ENCODE results near the gene KIR3DL3. TPM values are rescaled to one million over a fixed set of nuclear protein-coding genes. Genes with fewer than 3 reads are reported as not detected.
"Not testable (repeated sequence)": the region's sequence is repeated elsewhere in the genome, so short reads cannot be mapped to it uniquely, and the experiment has no call there.

KIR3DL3 gene
- total and polyA plus RNA-seq, 2 donors from 2014 or later = not detected

DNA sequence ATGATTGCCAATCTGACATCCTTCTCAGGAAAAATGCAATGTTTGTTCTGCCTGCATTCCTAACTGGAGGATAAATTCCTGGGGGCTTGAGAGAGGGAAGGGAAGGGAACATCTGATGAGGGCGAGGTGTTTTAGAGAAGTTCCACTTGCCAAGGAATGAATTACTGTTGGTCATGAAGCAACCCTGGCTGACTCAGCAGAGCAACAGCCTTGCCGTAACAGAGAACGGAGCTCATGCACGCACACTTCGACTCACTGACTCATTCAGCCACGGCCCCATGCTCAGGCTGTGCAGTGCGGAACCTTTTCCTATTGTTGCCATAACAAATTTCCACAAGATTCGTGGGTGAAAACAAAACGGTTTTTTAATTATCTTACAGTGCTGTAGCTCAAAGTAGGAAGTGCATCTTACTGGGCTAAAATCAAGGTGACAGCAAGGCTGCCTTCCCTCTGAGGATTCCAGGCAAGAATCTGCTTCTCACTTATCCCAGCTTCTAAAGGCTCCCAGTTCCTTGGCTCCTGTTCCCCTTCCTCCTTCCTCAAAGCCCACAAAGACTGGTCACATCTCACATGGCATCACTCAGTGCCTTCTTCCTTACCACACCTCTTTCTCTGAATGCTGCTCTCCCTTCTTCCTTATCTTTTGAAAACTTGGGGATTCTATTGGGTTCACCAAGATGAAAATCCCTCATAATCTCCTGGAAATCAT is 23.5 kb downstream of the KIR3DL3 start:
- H3K9me3 ChIP-seq (ENCODE audit: control insufficient read depth in 2 of 3, insufficient read depth in 1 of 3, low read length in 3 of 3); DNase-seq; H3K9ac ChIP-seq (ENCODE audit: low read length in 3 of 3); H3K27me3 ChIP-seq (ENCODE audit: control insufficient read depth, insufficient read depth, low read length); intact Hi-C loops (cut with DNase I); H3K27ac ChIP-seq (ENCODE audit: low read depth in 2 of 2, low read length in 2 of 2); H3K4me3 ChIP-seq (ENCODE audit: low read length in 3 of 3); FAIRE-seq; H3K36me3 ChIP-seq (ENCODE audit: control insufficient read depth in 2 of 3, insufficient read depth in 3 of 3, low read length in 3 of 3); H3K4me1 ChIP-seq (ENCODE audit: control insufficient read depth in 2 of 3, insufficient read depth in 2 of 3, low read depth in 1 of 3, low read length in 3 of 3): not testable (repeated sequence)

DNA sequence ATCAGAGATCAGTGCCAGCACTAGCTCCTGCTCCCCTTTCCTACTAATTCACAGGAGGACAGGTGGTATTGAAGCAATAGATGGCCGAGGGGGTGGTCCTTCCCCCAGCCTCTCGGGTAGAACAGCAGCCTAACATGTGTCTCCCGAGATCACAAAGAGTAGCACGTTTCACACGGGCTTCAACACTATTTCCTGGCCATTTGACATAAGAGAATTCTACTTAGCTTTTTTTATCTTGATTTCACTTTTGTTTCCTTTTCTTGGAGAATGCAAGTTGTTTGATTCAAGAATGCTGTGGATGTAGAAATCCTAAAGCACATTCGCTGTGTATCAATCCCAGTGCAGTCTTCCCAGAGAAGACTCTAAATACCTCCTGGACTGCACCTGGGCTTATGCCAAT is 26.0 kb downstream of the KIR3DL3 start:
- DNase-seq; H3K9me3 ChIP-seq (ENCODE audit: control insufficient read depth in 2 of 3, insufficient read depth in 1 of 3, low read length in 3 of 3); intact Hi-C loops (cut with DNase I); H3K4me3 ChIP-seq (ENCODE audit: low read length in 3 of 3); H3K27me3 ChIP-seq (ENCODE audit: control insufficient read depth, insufficient read depth, low read length); H3K27ac ChIP-seq (ENCODE audit: low read depth in 2 of 2, low read length in 2 of 2); H3K36me3 ChIP-seq (ENCODE audit: control insufficient read depth in 2 of 3, insufficient read depth in 3 of 3, low read length in 3 of 3); H3K4me1 ChIP-seq (ENCODE audit: control insufficient read depth in 2 of 3, insufficient read depth in 2 of 3, low read depth in 1 of 3, low read length in 3 of 3); FAIRE-seq; H3K9ac ChIP-seq (ENCODE audit: low read length in 3 of 3): not testable (repeated sequence)

DNA sequence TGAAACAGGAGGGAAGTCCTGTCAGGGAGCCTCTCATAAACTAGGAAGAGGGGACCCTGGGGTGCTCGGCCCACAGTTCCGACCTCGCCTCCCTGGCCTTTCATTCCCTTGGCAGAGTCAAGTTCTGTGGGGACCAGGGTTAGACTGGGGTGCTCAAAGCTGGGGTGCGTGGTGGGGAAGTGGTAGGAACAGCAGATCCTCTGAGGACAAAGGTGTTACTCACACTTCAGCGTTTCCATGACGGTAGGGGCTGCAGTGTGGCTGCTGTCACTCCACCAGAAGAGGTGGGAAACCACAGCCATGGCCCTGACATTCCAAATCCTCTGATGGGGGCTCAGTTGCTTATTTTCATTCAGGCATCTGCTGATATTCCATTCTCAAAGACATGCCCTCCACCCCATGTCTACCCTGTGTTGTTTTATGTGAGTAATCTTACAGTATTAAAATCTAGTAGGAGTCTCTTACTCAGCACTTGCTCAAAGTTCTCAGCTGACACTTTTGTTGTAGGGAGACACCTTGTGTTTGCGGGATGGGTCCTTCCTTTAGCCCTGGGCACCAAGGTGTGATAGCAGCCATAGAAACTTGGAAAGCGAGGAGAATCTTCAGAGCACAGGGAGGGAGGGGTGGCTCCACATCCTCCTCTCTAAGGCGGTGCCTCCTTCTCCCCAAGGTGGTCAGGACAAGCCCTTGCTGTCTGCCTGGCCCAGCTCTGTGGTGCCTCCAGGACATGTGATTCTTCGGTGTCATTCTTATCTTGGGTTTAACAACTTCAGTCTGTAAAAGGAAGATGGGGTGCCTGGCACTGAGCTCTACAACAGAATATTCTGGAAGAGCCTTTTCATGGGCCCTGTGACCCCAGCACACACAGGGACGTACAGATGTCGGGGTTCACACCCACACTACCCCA is 32.2 kb downstream of the KIR3DL3 start:
- DNase-seq; H3K4me1 ChIP-seq (ENCODE audit: control insufficient read depth in 2 of 3, insufficient read depth in 2 of 3, low read depth in 1 of 3, low read length in 3 of 3); H3K36me3 ChIP-seq (ENCODE audit: control insufficient read depth in 2 of 3, insufficient read depth in 3 of 3, low read length in 3 of 3); H3K9ac ChIP-seq (ENCODE audit: low read length in 3 of 3); H3K4me3 ChIP-seq (ENCODE audit: low read length in 3 of 3); H3K9me3 ChIP-seq (ENCODE audit: control insufficient read depth in 2 of 3, insufficient read depth in 1 of 3, low read length in 3 of 3); FAIRE-seq; H3K27me3 ChIP-seq (ENCODE audit: control insufficient read depth, insufficient read depth, low read length); intact Hi-C loops (cut with DNase I); H3K27ac ChIP-seq (ENCODE audit: low read depth in 2 of 2, low read length in 2 of 2): not testable (repeated sequence)

DNA sequence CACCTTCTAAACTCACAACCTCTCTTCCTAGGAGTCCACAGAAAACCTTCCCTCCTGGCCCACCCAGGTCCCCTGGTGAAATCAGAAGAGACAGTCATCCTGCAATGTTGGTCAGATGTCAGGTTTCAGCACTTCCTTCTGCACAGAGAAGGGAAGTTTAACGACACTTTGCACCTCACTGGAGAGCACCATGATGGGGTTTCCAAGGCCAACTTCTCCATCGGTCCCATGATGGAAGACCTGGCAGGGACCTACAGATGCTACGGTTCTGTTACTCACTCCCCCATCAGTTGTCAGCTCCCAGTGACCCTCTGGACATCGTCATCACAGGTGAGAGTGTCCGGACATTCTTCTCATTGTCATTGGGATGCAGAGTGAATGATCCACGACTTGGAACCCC is 34.3 kb downstream of the KIR3DL3 start:
- H3K4me3 ChIP-seq (ENCODE audit: low read length in 3 of 3); H3K27me3 ChIP-seq (ENCODE audit: control insufficient read depth, insufficient read depth, low read length); H3K9me3 ChIP-seq (ENCODE audit: control insufficient read depth in 2 of 3, insufficient read depth in 1 of 3, low read length in 3 of 3); H3K9ac ChIP-seq (ENCODE audit: low read length in 3 of 3); intact Hi-C loops (cut with DNase I); H3K4me1 ChIP-seq (ENCODE audit: control insufficient read depth in 2 of 3, insufficient read depth in 2 of 3, low read depth in 1 of 3, low read length in 3 of 3); H3K27ac ChIP-seq (ENCODE audit: low read depth in 2 of 2, low read length in 2 of 2); H3K36me3 ChIP-seq (ENCODE audit: control insufficient read depth in 2 of 3, insufficient read depth in 3 of 3, low read length in 3 of 3); DNase-seq; FAIRE-seq: not testable (repeated sequence)

DNA sequence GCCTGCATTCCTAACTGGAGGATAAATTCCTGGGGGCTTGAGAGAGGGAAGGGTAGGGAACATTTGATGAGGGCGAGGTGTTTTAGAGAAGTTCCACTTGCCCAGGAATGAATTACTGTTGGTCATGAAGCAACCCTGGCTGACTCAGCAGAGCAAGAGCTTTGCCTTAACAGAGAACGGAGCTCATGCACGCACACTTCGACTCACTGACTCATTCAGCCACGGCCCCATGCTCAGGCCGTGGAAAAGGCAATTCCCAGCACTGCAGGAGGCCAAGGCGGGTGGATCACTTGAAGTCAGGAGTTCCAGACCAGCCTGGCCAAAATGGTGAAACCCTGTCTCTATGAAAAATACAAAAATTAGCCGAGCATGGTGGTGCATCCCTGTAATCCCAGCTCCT is 40.0 kb downstream of the KIR3DL3 start:
- H3K27ac ChIP-seq (ENCODE audit: low read depth in 2 of 2, low read length in 2 of 2); DNase-seq; H3K4me3 ChIP-seq (ENCODE audit: low read length in 3 of 3); H3K9me3 ChIP-seq (ENCODE audit: control insufficient read depth in 2 of 3, insufficient read depth in 1 of 3, low read length in 3 of 3); H3K36me3 ChIP-seq (ENCODE audit: control insufficient read depth in 2 of 3, insufficient read depth in 3 of 3, low read length in 3 of 3); H3K4me1 ChIP-seq (ENCODE audit: control insufficient read depth in 2 of 3, insufficient read depth in 2 of 3, low read depth in 1 of 3, low read length in 3 of 3); H3K27me3 ChIP-seq (ENCODE audit: control insufficient read depth, insufficient read depth, low read length); FAIRE-seq; H3K9ac ChIP-seq (ENCODE audit: low read length in 3 of 3); intact Hi-C loops (cut with DNase I): not testable (repeated sequence)

DNA sequence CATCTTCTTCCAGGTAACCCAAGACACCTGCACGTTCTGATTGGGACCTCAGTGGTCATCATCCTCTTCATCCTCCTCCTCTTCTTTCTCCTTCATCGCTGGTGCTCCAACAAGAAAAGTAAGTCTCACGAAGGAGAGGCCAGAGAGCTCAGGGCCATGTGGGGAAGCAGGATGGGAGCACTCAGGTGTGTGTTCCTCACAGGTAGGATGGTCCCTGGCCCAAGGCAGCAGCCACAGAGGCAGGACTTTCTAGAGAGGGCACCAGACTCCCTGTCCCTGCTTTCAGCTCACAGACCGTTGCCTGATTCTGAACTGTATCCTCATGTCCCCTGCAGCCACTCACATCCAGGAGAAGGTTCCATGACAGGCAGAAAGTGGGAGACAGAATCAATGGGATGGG is 42.2 kb downstream of the KIR3DL3 start:
- H3K27ac ChIP-seq (ENCODE audit: low read depth in 2 of 2, low read length in 2 of 2); FAIRE-seq; DNase-seq; H3K36me3 ChIP-seq (ENCODE audit: control insufficient read depth in 2 of 3, insufficient read depth in 3 of 3, low read length in 3 of 3); H3K9me3 ChIP-seq (ENCODE audit: control insufficient read depth in 2 of 3, insufficient read depth in 1 of 3, low read length in 3 of 3); H3K4me3 ChIP-seq (ENCODE audit: low read length in 3 of 3); H3K4me1 ChIP-seq (ENCODE audit: control insufficient read depth in 2 of 3, insufficient read depth in 2 of 3, low read depth in 1 of 3, low read length in 3 of 3); H3K9ac ChIP-seq (ENCODE audit: low read length in 3 of 3); H3K27me3 ChIP-seq (ENCODE audit: control insufficient read depth, insufficient read depth, low read length); intact Hi-C loops (cut with DNase I): not testable (repeated sequence)

DNA sequence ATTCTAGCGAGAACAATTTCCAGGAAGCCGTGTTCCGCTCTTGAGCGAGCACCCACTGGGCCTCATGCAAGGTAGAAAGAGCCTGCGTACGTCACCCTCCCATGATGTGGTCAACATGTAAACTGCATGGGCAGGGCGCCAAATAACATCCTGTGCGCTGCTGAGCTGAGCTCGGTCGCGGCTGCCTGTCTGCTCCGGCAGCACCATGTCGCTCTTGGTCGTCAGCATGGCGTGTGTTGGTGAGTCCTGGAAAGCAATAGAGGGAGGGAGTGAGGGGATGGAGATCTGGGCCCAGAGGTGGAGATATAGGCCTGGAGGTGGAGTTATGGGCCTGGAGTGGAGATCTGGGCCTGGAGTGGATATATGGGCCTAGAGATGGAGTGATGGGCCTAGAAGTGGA is 45.4 kb downstream of the KIR3DL3 start, which contains the start of gene KIR2DL1:
Gene KIR2DL1, plus strand, starts transcription at position 148 of the 400 bp plus-strand sequence. Its CDS starts 58 bp downstream, at position 206.
- H3K27ac ChIP-seq (ENCODE audit: low read depth in 2 of 2, low read length in 2 of 2); H3K27me3 ChIP-seq (ENCODE audit: control insufficient read depth, insufficient read depth, low read length); DNase-seq; H3K9ac ChIP-seq (ENCODE audit: low read length in 3 of 3); H3K4me1 ChIP-seq (ENCODE audit: control insufficient read depth in 2 of 3, insufficient read depth in 2 of 3, low read depth in 1 of 3, low read length in 3 of 3); FAIRE-seq; intact Hi-C loops (cut with DNase I); H3K36me3 ChIP-seq (ENCODE audit: control insufficient read depth in 2 of 3, insufficient read depth in 3 of 3, low read length in 3 of 3); H3K9me3 ChIP-seq (ENCODE audit: control insufficient read depth in 2 of 3, insufficient read depth in 1 of 3, low read length in 3 of 3); H3K4me3 ChIP-seq (ENCODE audit: low read length in 3 of 3): not testable (repeated sequence)

DNA sequence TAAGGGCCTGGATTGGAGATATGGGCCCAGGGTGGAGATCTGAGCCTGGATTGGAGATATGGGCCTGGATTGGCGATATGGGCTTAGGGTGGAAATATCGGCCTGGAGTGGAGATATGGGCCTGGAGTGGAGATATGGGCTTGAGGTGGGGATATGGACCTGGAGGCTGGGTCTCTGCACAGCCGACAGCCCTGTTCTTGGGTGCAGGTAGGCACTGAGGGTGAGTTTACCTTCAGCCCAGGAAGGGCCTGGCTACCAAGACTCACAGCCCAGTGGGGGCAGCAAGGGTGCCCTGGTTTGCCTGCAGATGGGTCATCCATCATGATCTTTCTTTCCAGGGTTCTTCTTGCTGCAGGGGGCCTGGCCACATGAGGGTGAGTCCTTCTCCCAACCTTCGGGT is 46.3 kb downstream of the KIR3DL3 start:
- intact Hi-C loops (cut with DNase I); H3K4me1 ChIP-seq (ENCODE audit: control insufficient read depth in 2 of 3, insufficient read depth in 2 of 3, low read depth in 1 of 3, low read length in 3 of 3); H3K27me3 ChIP-seq (ENCODE audit: control insufficient read depth, insufficient read depth, low read length); DNase-seq; H3K36me3 ChIP-seq (ENCODE audit: control insufficient read depth in 2 of 3, insufficient read depth in 3 of 3, low read length in 3 of 3); FAIRE-seq; H3K9me3 ChIP-seq (ENCODE audit: control insufficient read depth in 2 of 3, insufficient read depth in 1 of 3, low read length in 3 of 3); H3K27ac ChIP-seq (ENCODE audit: low read depth in 2 of 2, low read length in 2 of 2); H3K4me3 ChIP-seq (ENCODE audit: low read length in 3 of 3); H3K9ac ChIP-seq (ENCODE audit: low read length in 3 of 3): not testable (repeated sequence)

Measured in kidney (tissue), 11 donors.